Testis (tissue), 3 donors: Measurements from ENCODE around the gene CSF2RB. TPM values are rescaled to one million over a fixed set of nuclear protein-coding genes. Genes with fewer than 3 reads are reported as not detected.

Experiments used
- DNase-seq: peaks from one replicate; pipeline ENCODE4 v3.0.0-alpha.2; 2019
- H3K27ac ChIP-seq, 2 donors: fragments of 200-600 bp; sonication (generic); one replicate each; pipeline ENCODE4 v1.5.1; 2019
- H3K27me3 ChIP-seq: fragments of 200-600 bp; sonication (generic); one replicate; pipeline ENCODE4 v1.5.1; 2019
- H3K36me3 ChIP-seq: fragments of 200-600 bp; sonication (generic); one replicate; pipeline ENCODE4 v1.5.1; 2017; ENCODE audit warnings: low read depth; ENCODE audit errors: missing control alignments
- H3K4me1 ChIP-seq: fragments of 200-600 bp; sonication (generic); one replicate; pipeline ENCODE4 v1.5.1; 2019
- H3K4me3 ChIP-seq, 2 donors: fragments of 200-600 bp; sonication (generic); one replicate each; pipeline ENCODE4 v1.5.1; 2017 to 2019
- H3K9me3 ChIP-seq: fragments of 200-600 bp; sonication (generic); one replicate; pipeline ENCODE4 v1.5.1; 2017
- CTCF ChIP-seq, 3 experiments: fragments of 450-650 bp in 2 of 3; fragments of 200-600 bp in 1 of 3; sonication (generic) in 1 of 3; IDR thresholded peaks; one replicate each; pipeline ENCODE4 v1.5.1; 2016 to 2019; ENCODE audit warnings: antibody characterized with exemption in 3 of 3, mild to moderate bottlenecking in 2 of 3, moderate library complexity in 1 of 3
- POLR2A ChIP-seq: fragments of 450-650 bp; IDR thresholded peaks from one replicate; pipeline ENCODE4 v1.6.1; 2017; ENCODE audit warnings: antibody characterized with exemption, mild to moderate bottlenecking, moderate library complexity
- WGBS, 2 donors: methylation state at CpG; one replicate each; pipeline ENCODE4 v1.1.5; 2018; 5-methylcytosine and 5-hydroxymethylcytosine counted together
- intact Hi-C: fragments of 100-400 bp; cut with DNase I; formaldehyde crosslinking; loops from one replicate; pipeline ENCODE4 v1.15.1; 2023; ENCODE audit warnings: low total_unique reads
- polyA plus RNA-seq: library from polyadenylated mRNA; stranded (reverse); fragments of 350-450 nt; fragmentation: Illumina TruSeq; extraction: RNeasy Lipid Tissue Mini Kit (QIAGEN cat#74804); gene quantifications from one replicate; pipeline ENCODE4 v1.2.3, GENCODE V29; 2014; ENCODE audit warnings: low read depth, low replicate concordance; ENCODE audit not compliant: insufficient read depth
- total RNA-seq, 2 donors: library from RNA; depleted of rRNA; stranded (reverse); fragments of >200 nt; gene quantifications; one replicate each; pipeline ENCODE4 v1.2.3, GENCODE V29; 2016

CSF2RB gene
- total and polyA plus RNA-seq, 3 donors from 2014 or later = 2.3 to 4.0 (median 2.6) TPM

DNA sequence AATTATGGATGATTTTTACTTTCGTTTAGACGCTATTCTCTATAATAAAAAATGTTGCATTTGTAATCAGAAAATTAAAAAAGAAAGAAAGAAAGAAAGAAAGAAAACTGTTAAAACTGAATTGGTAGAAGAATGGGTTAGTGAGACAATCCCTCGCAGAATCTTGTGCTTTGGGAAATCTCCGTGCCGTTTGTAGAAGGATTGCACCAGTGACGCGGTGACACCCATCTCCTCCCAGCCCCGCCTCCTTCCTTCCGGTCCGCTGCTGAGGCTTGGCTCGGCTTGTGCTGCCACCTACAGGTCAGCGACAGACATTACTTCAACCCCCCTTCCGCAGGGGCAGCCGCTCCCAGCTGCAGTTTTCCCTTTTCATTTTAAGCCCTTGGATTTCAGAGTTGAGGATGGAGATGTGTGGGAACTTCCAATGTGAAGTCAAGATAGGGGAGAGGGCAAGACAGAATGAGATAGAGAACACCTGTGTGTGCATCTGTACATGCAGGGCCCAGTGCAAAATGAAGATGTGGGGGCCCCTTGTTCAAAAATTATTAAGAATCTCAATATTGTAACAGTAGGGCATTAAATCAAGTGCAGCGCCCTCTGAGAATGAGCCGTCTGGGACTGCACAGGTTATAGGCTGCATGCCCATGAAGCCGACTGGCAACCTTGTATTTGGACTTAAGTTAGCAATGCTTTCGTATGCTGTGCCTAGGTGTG is 64.7 kb downstream of the CSF2RB start:
- Histone ChIP-seq H3K27me3 (no peaks in the 10 kb centered on the region), H3K4me1 (no peaks in the 10 kb centered on the region), H3K36me3 (no peaks in the 10 kb centered on the region), H3K9me3 (no peaks in the 10 kb centered on the region), H3K27ac (no peak overlapping the region), H3K4me3 (peak overlapping the region; percentile 17 to 42)
- peak; percentile 95 for DNase-seq
- TF ChIP-seq POLR2A (no peak), CTCF (IDR thresholded peaks at IDR 0.05) (peak; percentile 79 to 93 (median 89))
- WGBS, 2 donors = 10 to 12% methylated on average over 18 of the region's 18 CpGs
- intact Hi-C loops = loop anchor here (10.0 kb wide), 1 partner anchor 103 kb away; no protein-coding TSS in a partner anchor

DNA sequence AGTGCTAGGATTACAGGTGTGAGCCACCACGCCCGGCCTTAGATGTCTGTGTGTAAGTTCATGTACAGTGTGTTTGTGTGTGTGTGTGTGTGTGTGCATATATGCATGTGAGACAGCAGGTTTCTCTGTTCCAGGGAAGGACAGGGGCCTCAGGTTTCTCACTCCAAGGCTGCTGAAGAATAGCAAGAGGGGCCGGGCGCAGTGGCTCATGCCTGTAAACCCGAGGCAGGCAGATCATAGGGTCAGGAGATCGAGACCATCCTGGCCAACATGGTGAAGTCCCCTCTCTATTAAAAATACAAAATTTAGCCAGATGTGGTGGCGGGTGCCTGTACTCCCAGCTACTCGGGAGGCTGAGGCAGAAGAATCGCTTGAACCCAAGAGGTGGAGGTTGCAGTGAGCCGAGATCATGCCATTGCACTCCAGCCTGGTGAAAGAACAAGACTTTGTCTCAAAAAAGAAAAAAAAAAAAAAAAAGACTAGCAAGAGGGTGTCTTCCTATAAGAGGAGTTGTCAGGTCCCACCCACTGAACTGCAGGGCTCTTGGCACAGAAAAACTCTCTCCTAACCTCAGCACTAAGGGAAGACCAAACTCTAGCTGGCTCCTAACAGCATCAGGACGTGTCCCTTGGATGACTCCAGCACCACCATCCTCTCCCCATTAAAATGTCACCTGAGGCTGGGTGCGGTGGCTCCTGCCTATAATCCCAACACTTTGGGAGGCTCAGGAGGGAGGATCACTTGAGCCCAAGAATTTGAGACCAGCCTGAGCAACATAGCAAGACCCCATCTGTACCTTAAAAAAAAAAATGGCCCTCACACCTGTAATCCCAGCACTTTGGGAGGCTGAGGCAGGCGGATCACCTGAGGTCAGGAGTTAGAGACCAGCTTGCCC is 65.8 kb downstream of the CSF2RB start:
- WGBS, 2 donors = 89 to 95% methylated on average over 12 to 13 of the region's 13 CpGs

GRCh38 chr22:36981247-36981775 is 67.9 kb downstream of the CSF2RB start:
- Histone ChIP-seq H3K4me1 (no peaks in the 10 kb centered on the region), H3K27ac (no peak overlapping the region), H3K4me3 (no peak overlapping the region), H3K27me3 (no peaks in the 10 kb centered on the region), H3K36me3 (no peaks in the 10 kb centered on the region), H3K9me3 (no peaks in the 10 kb centered on the region)
- DNase-seq = no peak
- TF ChIP-seq CTCF (IDR thresholded peaks at IDR 0.05) = no peak
- TF ChIP-seq POLR2A = no peak
- WGBS, 2 donors = 63 to 69% methylated on average over 14 to 16 of the region's 16 CpGs
- intact Hi-C loops = no loop called here

More for the DNA sequence above, 65.8 kb downstream of the CSF2RB start:
- H3K4me3 ChIP-seq = no peak overlapping the region
- H3K27me3 ChIP-seq = no peaks in the 10 kb centered on the region
- H3K36me3 ChIP-seq = no peaks in the 10 kb centered on the region
- TF ChIP-seq POLR2A (no peak), CTCF (IDR thresholded peaks at IDR 0.05) (no peak)
- no peak for DNase-seq
- H3K27ac ChIP-seq = no peak overlapping the region
- intact Hi-C loops = loop anchor here (10.0 kb wide), 1 partner anchor 104 kb away; no protein-coding TSS in a partner anchor
- H3K4me1 ChIP-seq = no peaks in the 10 kb centered on the region
- H3K9me3 ChIP-seq = no peaks in the 10 kb centered on the region

DNA sequence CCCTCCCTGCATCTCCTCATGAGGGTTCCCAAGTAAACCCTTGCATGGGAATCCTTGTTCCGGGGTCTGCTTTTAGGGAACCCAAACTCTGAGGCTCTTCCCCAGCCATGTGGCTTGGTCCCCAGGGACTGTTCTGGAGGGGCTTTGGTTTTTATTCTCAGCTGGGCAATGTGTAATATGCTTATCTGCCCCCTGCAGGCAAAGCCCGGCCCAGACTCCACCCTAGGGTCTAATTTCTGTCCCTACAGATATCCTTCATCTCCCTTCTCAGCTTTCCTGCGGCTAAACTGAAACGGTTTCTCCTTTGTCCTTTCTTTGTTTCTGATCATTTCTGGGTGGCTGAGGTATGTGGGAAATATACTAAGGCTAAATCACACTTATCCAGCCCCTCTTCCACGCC is 68.7 kb downstream of the CSF2RB start:
- H3K27me3 ChIP-seq = no peaks in the 10 kb centered on the region
- DNase-seq = no peak
- intact Hi-C loops = no loop called here
- TF ChIP-seq POLR2A (no peak), CTCF (IDR thresholded peaks at IDR 0.05) (no peak)
- H3K27ac ChIP-seq = no peak overlapping the region
- H3K36me3 ChIP-seq = no peaks in the 10 kb centered on the region
- no peak overlapping the region for H3K4me3 ChIP-seq
- H3K9me3 ChIP-seq = no peaks in the 10 kb centered on the region
- H3K4me1 ChIP-seq = no peaks in the 10 kb centered on the region
- WGBS, 2 donors = 69 to 80% methylated on average over 5 of the region's 5 CpGs
